H9 (cell line): Measurements from ENCODE around the gene FOXJ3. TPM values are rescaled to one million over a fixed set of nuclear protein-coding genes. Genes with fewer than 3 reads are reported as not detected.

Experiments
- DNase-seq: peaks from one replicate; pipeline ENCODE4 v3.0.0-alpha.2; 2017
- H2AFZ ChIP-seq: one replicate; pipeline ENCODE4 v1.6.1; 2013; ENCODE audit warnings: mild to moderate bottlenecking, low read length, control low read depth, moderate library complexity
- H2AK5ac ChIP-seq: 2 replicates; pipeline ENCODE4 v1.6.1; 2013; ENCODE audit warnings: low read length, control low read depth, mixed read lengths; ENCODE audit not compliant: insufficient read length
- H2BK120ac ChIP-seq: one replicate; pipeline ENCODE4 v1.6.1; 2013; ENCODE audit warnings: low read depth, mild to moderate bottlenecking, low read length, control low read depth, inconsistent platforms; ENCODE audit not compliant: poor library complexity, severe bottlenecking
- H2BK12ac ChIP-seq: 2 replicates; pipeline ENCODE4 v1.6.1; 2013; ENCODE audit warnings: low read length, control low read depth, mixed read lengths, low read depth; ENCODE audit not compliant: insufficient read length
- H2BK15ac ChIP-seq: 2 replicates; pipeline ENCODE4 v1.6.1; 2013; ENCODE audit warnings: low read depth, low read length, control low read depth
- H2BK20ac ChIP-seq: one replicate; pipeline ENCODE4 v1.6.1; 2013; ENCODE audit warnings: low read depth, mild to moderate bottlenecking, low read length, control low read depth, inconsistent platforms; ENCODE audit not compliant: poor library complexity, severe bottlenecking
- H2BK5ac ChIP-seq: 2 replicates; pipeline ENCODE4 v1.6.1; 2013; ENCODE audit warnings: low read length, control low read depth, mixed read lengths; ENCODE audit not compliant: insufficient read length
- H3K14ac ChIP-seq: 2 replicates; pipeline ENCODE4 v1.6.1; 2013; ENCODE audit warnings: low read length, control low read depth; ENCODE audit not compliant: insufficient read depth
- H3K18ac ChIP-seq: 2 replicates; pipeline ENCODE4 v1.6.1; 2013; ENCODE audit warnings: low read depth, mild to moderate bottlenecking, mixed read lengths, low read length, control low read depth; ENCODE audit not compliant: insufficient read length
- H3K23ac ChIP-seq: 2 replicates; pipeline ENCODE4 v1.6.1; 2013; ENCODE audit warnings: low read length, control low read depth, mixed read lengths, low read depth; ENCODE audit not compliant: insufficient read length
- H3K23me2 ChIP-seq: 2 replicates; pipeline ENCODE4 v1.6.1; 2013; ENCODE audit warnings: low read depth, mild to moderate bottlenecking, mixed read lengths, low read length, control low read depth; ENCODE audit not compliant: insufficient read length, poor library complexity, severe bottlenecking
- H3K27ac ChIP-seq: 2 replicates; pipeline ENCODE4 v1.5.1; 2013; ENCODE audit warnings: low read length, control low read depth, mixed read lengths, low read depth; ENCODE audit not compliant: insufficient read length
- H3K27me3 ChIP-seq: 2 replicates; pipeline ENCODE4 v1.6.1; 2013; ENCODE audit warnings: low read length, control low read depth, inconsistent platforms; ENCODE audit not compliant: insufficient read depth
- H3K4ac ChIP-seq: 2 replicates; pipeline ENCODE4 v1.6.1; 2013; ENCODE audit warnings: low read depth, mild to moderate bottlenecking, control low read depth, inconsistent platforms, low read length, moderate library complexity
- H3K4me1 ChIP-seq: 2 replicates; pipeline ENCODE4 v1.6.1; 2013; ENCODE audit warnings: low read length, control low read depth, inconsistent platforms; ENCODE audit not compliant: insufficient read depth
- H3K4me2 ChIP-seq: 2 replicates; pipeline ENCODE4 v1.6.1; 2013; ENCODE audit warnings: low read length, control low read depth, mixed read lengths; ENCODE audit not compliant: insufficient read length, insufficient read depth
- H3K56ac ChIP-seq: 2 replicates; pipeline ENCODE4 v1.6.1; 2013; ENCODE audit warnings: low read depth, mild to moderate bottlenecking, mixed read lengths, low read length, control low read depth; ENCODE audit not compliant: insufficient read length
- H3K79me1 ChIP-seq: 2 replicates; pipeline ENCODE4 v1.6.1; 2013; ENCODE audit warnings: low read depth, mild to moderate bottlenecking, moderate library complexity, low read length, control low read depth, inconsistent platforms; ENCODE audit not compliant: insufficient read depth, poor library complexity, severe bottlenecking
- H3K79me2 ChIP-seq: 2 replicates; pipeline ENCODE4 v1.6.1; 2013; ENCODE audit warnings: low read length, control low read depth, inconsistent platforms; ENCODE audit not compliant: insufficient read depth
- H3K9ac ChIP-seq: 2 replicates; pipeline ENCODE4 v1.6.1; 2013; ENCODE audit warnings: low read length, control low read depth, mixed read lengths; ENCODE audit not compliant: insufficient read length; ENCODE audit errors: extremely low read depth
- H3K9me3 ChIP-seq: one replicate; pipeline ENCODE4 v1.6.1; 2013; ENCODE audit warnings: low read depth, low read length, inconsistent platforms; ENCODE audit not compliant: control insufficient read depth
- H3T11ph ChIP-seq: one replicate; pipeline ENCODE4 v1.6.1; 2013; ENCODE audit warnings: mild to moderate bottlenecking, low read length, control low read depth, inconsistent platforms
- H4K20me1 ChIP-seq: one replicate; pipeline ENCODE4 v1.6.1; 2013; ENCODE audit not compliant: control insufficient read depth, insufficient read length, insufficient read depth
- H4K5ac ChIP-seq: 2 replicates; pipeline ENCODE4 v1.6.1; 2013; ENCODE audit warnings: low read depth, mild to moderate bottlenecking, mixed read lengths, low read length, control low read depth; ENCODE audit not compliant: insufficient read length
- H4K8ac ChIP-seq: replicated peaks from 2 replicates; pipeline ENCODE4 v1.6.1; 2013; ENCODE audit warnings: low read length, control low read depth, mixed read lengths, low read depth; ENCODE audit not compliant: insufficient read length
- H4K91ac ChIP-seq: 2 replicates; pipeline ENCODE4 v1.6.1; 2013; ENCODE audit warnings: low read depth, mild to moderate bottlenecking, moderate library complexity, mixed read lengths, low read length, control low read depth; ENCODE audit not compliant: insufficient read length
- H3K27ac Mint-ChIP-seq, 3 experiments: 2 replicates in 2 of 3; 3 replicates in 1 of 3; pipeline ENCODE4 v1.8.0; 2020 to 2021; ENCODE audit warnings: mixed read lengths in 3 of 3, mild to moderate bottlenecking in 1 of 3, moderate library complexity in 1 of 3
- H3K27me3 Mint-ChIP-seq: 2 replicates; pipeline ENCODE4 v1.8.0; 2021; ENCODE audit warnings: low read depth, mild to moderate bottlenecking, moderate library complexity, mixed read lengths
- H3K36me3 Mint-ChIP-seq, 3 experiments: 2 replicates in 2 of 3; 3 replicates in 1 of 3; pipeline ENCODE4 v1.8.0; 2020 to 2021; ENCODE audit warnings: low read depth in 3 of 3, mixed read lengths in 3 of 3; ENCODE audit not compliant: insufficient read depth in 1 of 3
- H3K4me1 Mint-ChIP-seq, 2 experiments: 2 replicates each; pipeline ENCODE4 v1.8.0; 2020; ENCODE audit warnings: mixed read lengths in 2 of 2
- H3K4me3 Mint-ChIP-seq, 2 experiments: 2 replicates in 1 of 2; 3 replicates in 1 of 2; pipeline ENCODE4 v1.8.0; 2020 to 2021; ENCODE audit warnings: mild to moderate bottlenecking in 2 of 2, mixed read lengths in 2 of 2, moderate library complexity in 1 of 2
- H3K9me3 Mint-ChIP-seq, 2 experiments: 2 replicates in 1 of 2; 3 replicates in 1 of 2; pipeline ENCODE4 v1.8.0; 2020; ENCODE audit warnings: mild to moderate bottlenecking in 2 of 2, mixed read lengths in 2 of 2, moderate library complexity in 1 of 2
- WGBS: extraction: QIAGEN DNeasy Blood & Tissue Kit; methylation state at CpG from one replicate; pipeline ENCODE4 v1.1.7; 2013; ENCODE audit warnings: missing lambda C conversion rate, low lambda C conversion rate, mixed read lengths; ENCODE audit not compliant: insufficient read length; ENCODE audit errors: extremely low coverage; 5-methylcytosine and 5-hydroxymethylcytosine counted together
- total RNA-seq: library from RNA; stranded (reverse); gene quantifications from 2 replicates; pipeline ENCODE4 v1.2.1, GENCODE V29; 2021
- TF ChIP-seq, protein P1 (sequence below): fragments of 200-600 bp; sonication (generic); conservative IDR thresholded peaks from 3 replicates; pipeline ENCODE4 v1.8.0; 2021; ENCODE audit warnings: antibody characterized with exemption, mild to moderate bottlenecking

The FOXJ3 gene
- total RNA-seq, 1 experiment from 2014 or later = 49.9 TPM

DNA sequence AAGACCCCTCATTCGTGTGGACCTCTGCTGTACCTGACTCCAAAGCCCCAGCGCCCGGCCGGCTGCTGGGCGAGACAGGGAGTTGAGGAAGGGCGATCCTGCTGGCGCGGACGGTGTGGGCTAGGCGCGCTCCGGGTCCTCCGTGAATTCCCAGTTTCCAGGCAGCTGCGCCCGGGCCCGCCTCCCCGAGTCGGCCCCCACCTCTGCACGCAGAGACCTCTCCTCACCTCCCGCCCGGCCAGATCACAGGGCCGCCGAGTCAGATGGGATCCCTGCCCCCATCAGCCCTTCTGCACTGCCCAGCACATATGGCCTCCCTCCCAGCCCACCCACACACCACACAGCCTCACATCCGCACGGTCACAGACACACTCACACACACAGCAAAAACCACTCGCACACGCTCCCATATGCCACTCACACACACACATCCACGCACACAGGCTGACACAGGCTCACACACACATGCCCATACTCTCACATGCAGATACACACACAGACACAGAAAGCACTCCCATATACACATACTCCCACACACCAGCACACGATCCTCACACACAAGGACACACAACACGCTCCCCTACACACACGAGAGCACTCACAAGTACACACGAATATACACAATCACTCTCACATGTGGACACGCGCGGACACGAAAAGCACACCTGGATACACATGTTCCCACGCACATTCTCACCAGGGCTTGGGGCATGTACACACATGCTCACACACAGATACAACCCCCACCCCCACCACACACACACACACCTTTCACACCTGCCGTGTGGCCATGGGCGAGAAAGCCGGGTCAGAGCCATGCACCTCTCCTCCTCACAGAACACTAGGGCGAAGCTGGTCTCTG, 189.0 kb downstream of the FOXJ3 start:
- Histone ChIP-seq H2BK12ac (no peak overlapping the region), H4K5ac (no peak overlapping the region), H2AK5ac (no peak overlapping the region), H3K4ac (no peak overlapping the region), H4K8ac (no peak overlapping the region), H3K79me2 (no peaks in the 10 kb centered on the region), H2BK20ac (no peak overlapping the region), H3K9me3 (no peaks in the 10 kb centered on the region), H3T11ph (no peak overlapping the region), H3K27ac (no peak overlapping the region), H3K4me2 (no peak overlapping the region), H2BK5ac (no peak overlapping the region), H2BK120ac (no peak overlapping the region), H3K9ac (no peak overlapping the region), H3K56ac (no peak overlapping the region), H2BK15ac (no peak overlapping the region), H3K18ac (no peak overlapping the region), H3K23me2 (no peaks in the 10 kb centered on the region), H3K14ac (no peak overlapping the region), H3K23ac (no peak overlapping the region), H3K27me3 (no peaks in the 10 kb centered on the region), H4K91ac (no peak overlapping the region), H4K20me1 (no peaks in the 10 kb centered on the region), H2AFZ (no peak overlapping the region), H3K79me1 (no peaks in the 10 kb centered on the region), H3K4me1 (no peaks in the 10 kb centered on the region)
- WGBS = no CpG with 5 or more reads among the region's 41 CpGs
- Mint-ChIP-seq H3K4me1 (no peaks in the 10 kb centered on the region), H3K27ac (no peak overlapping the region), H3K4me3 (no peak overlapping the region), H3K9me3 (no peaks in the 10 kb centered on the region), H3K27me3 (peaks cover 9% of the 10 kb centered on the region), H3K36me3 (no peaks in the 10 kb centered on the region)
- no peak for DNase-seq
- TF ChIP-seq, protein P1, sequence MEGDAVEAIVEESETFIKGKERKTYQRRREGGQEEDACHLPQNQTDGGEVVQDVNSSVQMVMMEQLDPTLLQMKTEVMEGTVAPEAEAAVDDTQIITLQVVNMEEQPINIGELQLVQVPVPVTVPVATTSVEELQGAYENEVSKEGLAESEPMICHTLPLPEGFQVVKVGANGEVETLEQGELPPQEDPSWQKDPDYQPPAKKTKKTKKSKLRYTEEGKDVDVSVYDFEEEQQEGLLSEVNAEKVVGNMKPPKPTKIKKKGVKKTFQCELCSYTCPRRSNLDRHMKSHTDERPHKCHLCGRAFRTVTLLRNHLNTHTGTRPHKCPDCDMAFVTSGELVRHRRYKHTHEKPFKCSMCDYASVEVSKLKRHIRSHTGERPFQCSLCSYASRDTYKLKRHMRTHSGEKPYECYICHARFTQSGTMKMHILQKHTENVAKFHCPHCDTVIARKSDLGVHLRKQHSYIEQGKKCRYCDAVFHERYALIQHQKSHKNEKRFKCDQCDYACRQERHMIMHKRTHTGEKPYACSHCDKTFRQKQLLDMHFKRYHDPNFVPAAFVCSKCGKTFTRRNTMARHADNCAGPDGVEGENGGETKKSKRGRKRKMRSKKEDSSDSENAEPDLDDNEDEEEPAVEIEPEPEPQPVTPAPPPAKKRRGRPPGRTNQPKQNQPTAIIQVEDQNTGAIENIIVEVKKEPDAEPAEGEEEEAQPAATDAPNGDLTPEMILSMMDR = no peak
